SU-DHL-6 (cell line): Measurements from ENCODE around the gene LEMD2.

Source experiments
- H2AFZ ChIP-seq: fragments of 200-600 bp; sonication (generic); 2 replicates; pipeline ENCODE4 v1.6.1; 2014; ENCODE audit warnings: low read depth, mild to moderate bottlenecking, moderate library complexity, mixed read lengths, antibody characterized with exemption, low read length; ENCODE audit not compliant: severe bottlenecking
- H3F3A ChIP-seq: fragments of 200-600 bp; shearing (Covaris generic); 2 replicates; pipeline ENCODE4 v1.6.0; 2016; ENCODE audit warnings: antibody characterized with exemption, mild to moderate bottlenecking; ENCODE audit not compliant: insufficient read depth
- H3K27ac ChIP-seq: fragments of 200-600 bp; sonication (generic); 2 replicates; pipeline ENCODE4 v1.5.1; 2016; ENCODE audit warnings: low read depth, mild to moderate bottlenecking, low read length, moderate library complexity, mixed read lengths
- H3K27me3 ChIP-seq: fragments of 200-600 bp; sonication (generic), shearing (Covaris generic); 2 replicates; pipeline ENCODE4 v1.6.0; 2014; ENCODE audit warnings: mild to moderate bottlenecking, low read length
- H3K36me3 ChIP-seq: fragments of 200-600 bp; sonication (generic); 2 replicates; pipeline ENCODE4 v1.6.1; 2014; ENCODE audit warnings: mild to moderate bottlenecking, low read length, mixed read lengths
- H3K4me2 ChIP-seq: fragments of 300-600, 200-600 bp; shearing (Covaris generic), sonication (generic); 2 replicates; pipeline ENCODE4 v1.6.0; 2014; ENCODE audit warnings: low read length, low read depth, mild to moderate bottlenecking; ENCODE audit not compliant: poor library complexity, severe bottlenecking
- H3K4me3 ChIP-seq: fragments of 200-600 bp; sonication (generic); 2 replicates; pipeline ENCODE4 v1.5.1; 2014; ENCODE audit warnings: antibody characterized with exemption, low read length, mild to moderate bottlenecking, mixed read lengths; ENCODE audit not compliant: insufficient read depth, poor library complexity, severe bottlenecking
- H3K79me2 ChIP-seq: fragments of 200-600 bp; sonication (generic); 2 replicates; pipeline ENCODE4 v1.6.1; 2014; ENCODE audit warnings: mild to moderate bottlenecking, low read length, moderate library complexity; ENCODE audit not compliant: insufficient read depth
- H3K9ac ChIP-seq: fragments of 200-600 bp; sonication (generic); 2 replicates; pipeline ENCODE4 v1.7.0; 2014; ENCODE audit warnings: mild to moderate bottlenecking, low read length
- H3K9me2 ChIP-seq: fragments of 200-600 bp; sonication (generic); replicated peaks from 2 replicates; pipeline ENCODE4 v1.6.1; 2014; ENCODE audit warnings: low read length; ENCODE audit not compliant: insufficient read depth
- H3K9me3 ChIP-seq: fragments of 200-600 bp; sonication (generic); 2 replicates; pipeline ENCODE4 v1.6.1; 2014; ENCODE audit warnings: low read length, mixed read lengths; ENCODE audit not compliant: insufficient read depth
- H4K20me1 ChIP-seq: fragments of 200-600 bp; sonication (generic); 2 replicates; pipeline ENCODE4 v1.6.1; 2014; ENCODE audit warnings: low read depth, mild to moderate bottlenecking, antibody characterized with exemption, low read length, moderate library complexity, mixed read lengths
- EZH2phosphoT487 ChIP-seq: fragments of 200-600 bp; sonication (generic), shearing (Covaris generic); conservative IDR thresholded peaks from 2 replicates; pipeline ENCODE4 v1.6.1; 2018; ENCODE audit warnings: mild to moderate bottlenecking, antibody characterized with exemption, low read length, moderate library complexity, mixed read lengths
- TF ChIP-seq, protein P1 (sequence below): fragments of 200-600 bp; sonication (generic); IDR thresholded peaks from one replicate; pipeline ENCODE4 v1.5.1; 2017; ENCODE audit warnings: antibody characterized with exemption, mild to moderate bottlenecking, low read length, moderate library complexity; ENCODE audit not compliant: insufficient read depth, poor library complexity, severe bottlenecking

LEMD2 gene

DNA sequence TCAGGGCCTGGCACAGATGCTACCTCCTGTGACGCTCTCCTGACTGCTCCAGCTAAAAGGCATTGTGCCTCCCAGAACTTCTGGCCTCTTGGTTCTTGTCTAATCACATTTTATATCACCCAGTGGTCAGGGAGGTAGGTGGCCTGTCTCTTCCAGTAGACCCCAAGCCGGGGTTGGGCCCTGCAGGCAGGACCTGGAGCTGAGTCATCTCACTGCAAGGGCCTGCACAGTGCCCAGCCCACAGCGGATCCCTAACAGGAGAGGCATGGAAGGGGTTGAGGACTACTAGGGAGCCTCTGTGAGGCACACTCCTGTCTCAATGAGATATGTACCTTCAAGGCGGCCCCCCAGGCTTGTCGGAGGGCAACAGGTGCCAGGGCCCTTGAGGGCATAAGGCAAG is 6.4 kb downstream of the LEMD2 start:
- H3K9ac ChIP-seq = no peak overlapping the region
- TF ChIP-seq, protein P1, sequence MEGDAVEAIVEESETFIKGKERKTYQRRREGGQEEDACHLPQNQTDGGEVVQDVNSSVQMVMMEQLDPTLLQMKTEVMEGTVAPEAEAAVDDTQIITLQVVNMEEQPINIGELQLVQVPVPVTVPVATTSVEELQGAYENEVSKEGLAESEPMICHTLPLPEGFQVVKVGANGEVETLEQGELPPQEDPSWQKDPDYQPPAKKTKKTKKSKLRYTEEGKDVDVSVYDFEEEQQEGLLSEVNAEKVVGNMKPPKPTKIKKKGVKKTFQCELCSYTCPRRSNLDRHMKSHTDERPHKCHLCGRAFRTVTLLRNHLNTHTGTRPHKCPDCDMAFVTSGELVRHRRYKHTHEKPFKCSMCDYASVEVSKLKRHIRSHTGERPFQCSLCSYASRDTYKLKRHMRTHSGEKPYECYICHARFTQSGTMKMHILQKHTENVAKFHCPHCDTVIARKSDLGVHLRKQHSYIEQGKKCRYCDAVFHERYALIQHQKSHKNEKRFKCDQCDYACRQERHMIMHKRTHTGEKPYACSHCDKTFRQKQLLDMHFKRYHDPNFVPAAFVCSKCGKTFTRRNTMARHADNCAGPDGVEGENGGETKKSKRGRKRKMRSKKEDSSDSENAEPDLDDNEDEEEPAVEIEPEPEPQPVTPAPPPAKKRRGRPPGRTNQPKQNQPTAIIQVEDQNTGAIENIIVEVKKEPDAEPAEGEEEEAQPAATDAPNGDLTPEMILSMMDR = no peak
- TF ChIP-seq EZH2phosphoT487 = no peak
- no peaks in the 10 kb centered on the region for H4K20me1 ChIP-seq
- H3K36me3 ChIP-seq = no peaks in the 10 kb centered on the region; the same call in 1 of the 2 replicates
- H3K27me3 ChIP-seq = no peaks in the 10 kb centered on the region
- H3F3A ChIP-seq = no peaks in the 10 kb centered on the region
- H3K9me2 ChIP-seq = no peaks in the 10 kb centered on the region
- H3K4me3 ChIP-seq = no peak overlapping the region
- H3K9me3 ChIP-seq = no peaks in the 10 kb centered on the region
- H2AFZ ChIP-seq = no peak overlapping the region
- H3K4me2 ChIP-seq = no peak overlapping the region
- peaks cover 26% of the 10 kb centered on the region for H3K79me2 ChIP-seq
- no peak overlapping the region for H3K27ac ChIP-seq

- H3K27me3 ChIP-seq = no peaks in the 10 kb centered on the region
- no peaks in the 10 kb centered on the region for H3F3A ChIP-seq
- H3K4me2 ChIP-seq = no peak overlapping the region
- H3K9ac ChIP-seq = no peak overlapping the region
- H4K20me1 ChIP-seq = no peaks in the 10 kb centered on the region
- H3K9me3 ChIP-seq = no peaks in the 10 kb centered on the region
- H3K79me2 ChIP-seq = peaks cover 14% of the 10 kb centered on the region
- H2AFZ ChIP-seq = no peak overlapping the region
- no peak for TF ChIP-seq EZH2phosphoT487
- H3K9me2 ChIP-seq = no peaks in the 10 kb centered on the region
- H3K27ac ChIP-seq = no peak overlapping the region
- H3K36me3 ChIP-seq = no peaks in the 10 kb centered on the region; the same call in 1 of the 2 replicates
- no peak overlapping the region for H3K4me3 ChIP-seq
These were observed 7.6 kb downstream of the LEMD2 start for GRCh38 chr6:33781131-33781975.

GRCh38 chr6:33779895-33780294 is 9.0 kb downstream of the LEMD2 start:
- Histone ChIP-seq H3K79me2 (no peaks in the 10 kb centered on the region; the same call in 1 of the 2 replicates), H3K27ac (no peak overlapping the region), H3K9me3 (no peaks in the 10 kb centered on the region), H3K4me3 (no peak overlapping the region), H3K9ac (no peak overlapping the region), H3K27me3 (no peaks in the 10 kb centered on the region), H4K20me1 (no peaks in the 10 kb centered on the region), H3K4me2 (no peak overlapping the region), H3K36me3 (no peaks in the 10 kb centered on the region; the same call in 1 of the 2 replicates), H3K9me2 (no peaks in the 10 kb centered on the region), H3F3A (no peaks in the 10 kb centered on the region), H2AFZ (no peak overlapping the region)
- TF ChIP-seq EZH2phosphoT487 = no peak
- TF ChIP-seq, protein P1 = no peak

GRCh38 chr6:33779290-33779689 is 9.6 kb downstream of the LEMD2 start:
- H3K36me3 ChIP-seq = no peaks in the 10 kb centered on the region; the same call in 1 of the 2 replicates

More at GRCh38 chr6:33779290-33779689, 9.6 kb downstream of the LEMD2 start:
- no peaks in the 10 kb centered on the region for H4K20me1 ChIP-seq
- no peak overlapping the region for H3K4me2 ChIP-seq
- no peak for TF ChIP-seq EZH2phosphoT487
- TF ChIP-seq, protein P1 = no peak
- H3K9me2 ChIP-seq = no peaks in the 10 kb centered on the region
- H3F3A ChIP-seq = no peaks in the 10 kb centered on the region
- no peaks in the 10 kb centered on the region for H3K79me2 ChIP-seq
- no peak overlapping the region for H3K4me3 ChIP-seq
- H3K9ac ChIP-seq = no peak overlapping the region
- no peak overlapping the region for H2AFZ ChIP-seq
- no peak overlapping the region for H3K27ac ChIP-seq
- H3K9me3 ChIP-seq = no peaks in the 10 kb centered on the region
- no peaks in the 10 kb centered on the region for H3K27me3 ChIP-seq
